ENCODE results near the gene NFASC.

The NFASC gene

DNA sequence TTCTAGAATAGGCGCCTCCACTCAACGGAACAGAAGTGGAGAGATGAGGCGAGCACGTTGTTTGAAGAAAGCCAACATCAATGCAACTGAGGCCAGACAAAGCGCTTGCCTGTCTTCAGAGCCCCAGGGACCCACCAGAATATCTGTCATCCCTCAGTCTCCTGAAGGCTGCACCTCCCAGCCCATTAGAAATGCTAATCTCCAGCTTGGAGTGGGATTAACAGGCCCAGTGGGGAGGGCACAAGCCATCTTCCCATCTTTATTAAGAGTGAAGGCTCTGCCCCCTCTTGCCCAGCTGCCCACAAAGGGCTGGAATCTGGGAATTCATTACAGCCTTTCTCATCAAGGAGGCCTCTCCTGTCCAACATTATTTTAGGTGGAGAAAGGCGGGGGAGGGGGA is 155.5 kb downstream of the NFASC start:
- no peak overlapping the region for H3K27ac ChIP-seq
- DNase-seq (ENCODE audit: low read depth, low spot score), result no peak

DNA sequence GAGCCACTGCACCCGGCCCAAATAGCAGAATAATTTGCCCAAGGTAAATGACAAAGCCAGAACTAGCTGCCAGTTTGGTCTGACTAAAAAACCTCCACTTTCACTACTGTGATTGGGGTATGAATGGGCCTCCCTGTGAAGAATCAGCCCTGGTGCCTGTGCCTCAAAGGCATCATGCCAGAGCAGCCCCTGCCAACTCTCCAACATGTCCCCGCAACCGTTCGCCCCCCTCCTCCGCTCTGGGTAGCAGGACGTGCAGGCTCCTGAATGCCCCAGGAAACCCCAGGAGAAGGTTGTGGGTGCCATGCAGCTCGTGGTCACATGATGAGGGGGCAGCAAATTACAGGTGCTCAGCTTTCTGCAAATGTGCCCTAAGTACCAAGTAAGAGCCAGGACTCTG is 157.7 kb downstream of the NFASC start:
- H3K27ac ChIP-seq, result no peak overlapping the region
- DNase-seq (ENCODE audit: low read depth, low spot score), result no peak

DNA sequence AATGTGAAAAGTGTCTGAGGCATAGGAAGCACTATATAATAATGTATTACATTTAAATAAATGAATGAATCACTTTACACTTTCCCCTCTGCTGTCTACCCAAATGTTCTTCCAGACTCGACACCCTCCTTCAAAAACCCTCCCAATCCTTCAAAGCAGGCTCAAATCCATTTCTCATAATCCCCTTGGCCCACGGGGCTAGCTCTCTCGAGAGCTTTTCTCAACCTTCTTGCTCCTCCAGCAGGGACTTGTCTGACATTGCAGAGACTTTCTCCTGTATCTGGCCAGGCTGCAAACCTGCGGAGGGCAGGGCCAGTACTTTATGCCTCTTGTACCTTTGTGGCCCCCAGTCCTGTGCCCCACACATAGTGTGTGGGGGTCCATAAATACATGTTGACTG is 158.3 kb downstream of the NFASC start:
- H3K27ac ChIP-seq, result no peak overlapping the region
- DNase-seq (ENCODE audit: low read depth, low spot score), result no peak

DNA sequence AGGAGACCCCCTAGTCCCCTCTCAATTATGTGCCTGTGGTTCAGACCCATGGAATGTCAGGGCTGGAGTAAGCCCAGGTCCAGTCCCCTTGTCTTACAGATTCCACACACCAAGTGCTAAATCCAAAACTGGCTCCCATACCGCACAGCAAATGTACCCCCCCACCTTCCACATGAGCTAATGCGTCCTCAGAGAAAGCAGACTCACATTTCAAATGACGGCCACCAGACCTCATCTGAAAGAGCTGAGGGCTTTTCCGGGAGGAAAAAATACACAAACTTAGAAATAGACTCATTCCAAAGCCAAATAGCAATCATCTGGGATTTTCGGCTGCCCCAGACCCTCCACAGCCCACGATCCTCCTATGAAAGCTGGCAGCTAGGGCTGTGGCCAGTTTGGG is 159.6 kb downstream of the NFASC start:
- no peak for DNase-seq (ENCODE audit: low read depth, low spot score)
- H3K27ac ChIP-seq, result no peak overlapping the region

DNA sequence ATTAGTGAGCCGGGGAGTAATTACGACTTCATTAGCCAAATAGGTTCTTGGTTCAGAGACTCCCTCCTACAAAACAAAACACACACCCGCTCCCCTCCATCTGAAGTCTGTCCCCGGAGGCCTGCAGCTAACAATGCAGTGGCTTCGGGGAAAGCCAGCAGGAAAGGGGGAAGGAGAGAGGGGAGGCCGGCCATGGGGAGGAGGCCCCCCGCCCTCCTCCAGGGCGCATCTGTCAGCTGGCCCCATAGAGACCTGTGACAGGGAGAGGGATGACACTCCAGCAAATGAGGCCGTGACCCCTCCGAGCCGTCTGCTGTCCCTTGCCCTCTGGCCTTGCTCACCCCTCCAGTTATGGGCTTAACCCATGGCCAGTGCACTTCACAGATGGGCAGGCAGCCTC is 160.2 kb downstream of the NFASC start:
- no peak for DNase-seq (ENCODE audit: low read depth, low spot score)
- H3K27ac ChIP-seq, result no peak overlapping the region

DNA sequence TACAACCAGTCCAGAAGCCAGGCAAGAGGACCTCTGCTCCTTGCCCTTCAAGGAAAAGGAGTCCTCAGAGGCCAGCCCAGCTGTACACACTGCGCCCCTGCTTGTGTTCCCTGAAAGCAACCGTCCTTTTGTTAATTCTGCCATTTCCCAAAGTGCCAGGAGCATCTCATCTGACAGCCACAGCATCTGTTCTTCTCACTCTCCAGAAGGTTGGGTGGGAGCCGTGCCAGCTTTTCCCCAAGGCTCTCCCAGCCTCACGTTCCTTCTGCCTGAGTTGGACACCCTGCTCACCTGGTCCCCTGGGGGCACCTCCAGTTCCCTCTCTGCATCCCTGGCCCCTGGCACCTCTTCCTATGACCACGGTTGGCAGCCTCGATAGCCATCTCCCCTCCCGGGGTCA is 161.8 kb downstream of the NFASC start:
- H3K27ac ChIP-seq, result no peak overlapping the region
- DNase-seq (ENCODE audit: low read depth, low spot score), result no peak

DNA sequence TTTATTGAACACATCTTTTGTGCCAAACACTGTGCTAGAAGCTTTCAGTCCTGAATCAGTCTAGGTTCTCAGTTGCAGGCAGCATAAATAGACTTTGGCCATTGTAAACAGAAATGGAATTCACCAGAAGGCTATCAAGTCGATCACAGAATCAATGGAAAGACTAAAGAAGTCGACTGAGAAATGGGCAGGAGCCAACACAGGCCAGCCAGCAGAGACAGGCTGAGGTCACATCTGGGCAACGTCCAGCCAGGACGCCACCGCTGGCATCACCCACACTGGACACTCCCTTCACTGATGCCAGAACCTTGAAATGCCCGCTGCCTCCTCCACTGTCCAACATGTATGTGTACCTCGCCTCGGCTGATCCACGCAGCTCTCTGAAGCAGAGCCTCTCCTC is 166.9 kb downstream of the NFASC start:
- DNase-seq (ENCODE audit: low read depth, low spot score), result no peak

DNA sequence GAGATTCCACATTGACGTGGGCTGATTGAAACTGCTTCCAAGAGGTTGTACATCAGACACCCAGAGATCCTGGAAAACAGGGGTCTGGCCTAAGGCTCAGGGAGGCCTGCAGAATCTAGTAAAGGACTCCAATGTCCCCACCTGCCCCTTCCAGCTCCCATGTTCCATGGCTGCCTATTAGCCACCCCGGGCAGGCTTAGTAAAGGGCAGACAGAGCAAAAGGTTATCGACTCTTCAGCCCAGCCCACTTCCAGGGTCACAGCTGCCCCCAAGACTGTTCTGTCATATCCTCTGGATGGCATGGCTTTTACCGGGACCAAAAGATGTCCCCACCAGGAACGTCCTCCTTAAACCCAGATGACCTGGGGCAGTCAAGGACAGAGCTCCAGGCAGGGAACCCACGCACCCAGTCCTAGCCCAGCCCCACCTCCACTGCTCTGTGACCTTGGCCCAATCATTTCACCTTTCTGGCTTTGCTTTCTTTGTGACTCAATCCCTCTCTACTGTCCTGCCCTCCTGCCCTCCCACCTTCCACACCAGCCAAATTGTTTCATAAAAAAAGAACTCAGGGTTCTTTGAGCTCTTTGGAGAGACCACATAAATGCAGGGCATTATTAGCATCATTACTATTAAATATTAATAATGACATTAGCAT is 167.6 kb downstream of the NFASC start:
- no peak overlapping the region for H3K27ac ChIP-seq
- DNase-seq (ENCODE audit: low read depth, low spot score), result no peak

More for the DNA sequence above, 166.9 kb downstream of the NFASC start:
- no peak overlapping the region for H3K27ac ChIP-seq

DNA sequence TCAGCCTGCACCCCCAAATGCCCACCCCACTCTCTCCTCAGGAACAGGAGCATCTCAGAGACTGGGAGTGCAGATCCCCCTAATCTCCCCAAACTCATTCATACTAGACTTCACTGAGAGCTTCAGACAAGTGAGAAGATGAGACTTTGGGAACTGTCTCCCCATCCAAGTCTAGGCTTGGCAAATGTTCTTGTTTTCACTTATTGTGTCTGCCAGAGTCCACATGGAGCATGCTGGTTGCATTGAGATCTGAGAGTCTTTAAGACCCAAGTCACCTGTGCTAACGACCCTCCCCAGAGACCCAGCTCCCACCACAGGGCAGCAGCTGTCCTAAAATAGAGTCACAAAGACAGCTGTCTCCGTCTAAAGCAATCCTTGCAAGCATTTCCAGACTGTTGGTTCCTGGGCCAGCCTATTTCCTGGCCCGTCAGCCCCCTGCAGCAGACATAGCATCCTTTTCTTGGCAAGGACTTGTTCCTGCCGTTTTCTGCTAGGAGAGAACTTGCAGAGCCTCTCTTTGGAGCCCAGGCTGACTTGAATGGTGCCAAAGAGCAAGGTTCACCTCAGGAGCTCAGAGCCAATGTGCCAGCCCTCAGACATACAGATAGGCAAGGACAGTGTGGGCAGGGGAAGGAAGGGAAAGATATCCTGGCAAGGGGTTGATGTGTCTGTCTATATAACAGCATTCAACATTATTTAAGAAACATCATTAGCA is 170.5 kb downstream of the NFASC start:
- no peak for DNase-seq (ENCODE audit: low read depth, low spot score)
- H3K27ac ChIP-seq, result no peak overlapping the region

DNA sequence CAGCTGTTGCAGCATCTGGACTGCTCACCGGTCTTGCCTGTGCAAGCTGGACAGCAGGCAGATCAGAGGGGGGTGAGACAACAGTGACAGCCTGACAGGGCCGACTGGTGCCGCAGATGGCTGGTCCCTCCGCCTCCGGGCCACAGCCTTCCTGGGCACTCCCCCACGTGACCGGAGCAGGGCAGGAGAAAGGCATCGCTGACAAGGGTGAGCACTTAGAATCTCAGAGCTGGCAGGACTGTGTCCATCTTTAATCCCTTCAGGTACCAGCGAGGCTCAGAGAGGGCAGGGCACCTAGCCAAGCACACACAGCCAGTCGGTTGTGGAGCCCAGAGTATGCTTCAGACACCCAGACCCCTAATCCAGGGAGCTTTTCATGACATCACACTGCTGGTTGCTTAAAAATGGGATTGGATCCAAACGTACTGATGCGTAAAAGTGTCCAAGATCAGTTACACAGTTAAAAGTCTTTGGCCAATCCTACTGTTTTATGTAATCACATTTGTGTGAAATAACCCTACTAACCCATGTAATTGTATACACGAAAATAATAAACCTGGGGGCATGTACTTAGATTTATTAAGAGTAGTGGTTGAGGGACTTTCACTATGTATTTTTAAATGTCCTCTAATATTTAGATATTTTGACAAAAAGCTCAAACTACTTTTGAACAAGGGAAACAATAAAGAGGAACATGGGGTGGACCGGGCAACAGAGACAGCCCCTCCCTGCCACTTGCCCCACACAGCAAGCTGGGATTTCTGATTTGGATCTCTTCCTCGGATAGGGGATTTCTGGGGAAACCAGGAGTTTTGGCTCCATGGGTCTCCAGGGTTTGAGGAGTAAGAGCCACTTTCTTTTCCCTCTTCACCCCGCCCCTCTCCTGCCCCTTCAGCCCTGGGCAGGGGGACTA is 171.6 kb downstream of the NFASC start:
- no peak for DNase-seq (ENCODE audit: low read depth, low spot score)
- no peak overlapping the region for H3K27ac ChIP-seq

DNA sequence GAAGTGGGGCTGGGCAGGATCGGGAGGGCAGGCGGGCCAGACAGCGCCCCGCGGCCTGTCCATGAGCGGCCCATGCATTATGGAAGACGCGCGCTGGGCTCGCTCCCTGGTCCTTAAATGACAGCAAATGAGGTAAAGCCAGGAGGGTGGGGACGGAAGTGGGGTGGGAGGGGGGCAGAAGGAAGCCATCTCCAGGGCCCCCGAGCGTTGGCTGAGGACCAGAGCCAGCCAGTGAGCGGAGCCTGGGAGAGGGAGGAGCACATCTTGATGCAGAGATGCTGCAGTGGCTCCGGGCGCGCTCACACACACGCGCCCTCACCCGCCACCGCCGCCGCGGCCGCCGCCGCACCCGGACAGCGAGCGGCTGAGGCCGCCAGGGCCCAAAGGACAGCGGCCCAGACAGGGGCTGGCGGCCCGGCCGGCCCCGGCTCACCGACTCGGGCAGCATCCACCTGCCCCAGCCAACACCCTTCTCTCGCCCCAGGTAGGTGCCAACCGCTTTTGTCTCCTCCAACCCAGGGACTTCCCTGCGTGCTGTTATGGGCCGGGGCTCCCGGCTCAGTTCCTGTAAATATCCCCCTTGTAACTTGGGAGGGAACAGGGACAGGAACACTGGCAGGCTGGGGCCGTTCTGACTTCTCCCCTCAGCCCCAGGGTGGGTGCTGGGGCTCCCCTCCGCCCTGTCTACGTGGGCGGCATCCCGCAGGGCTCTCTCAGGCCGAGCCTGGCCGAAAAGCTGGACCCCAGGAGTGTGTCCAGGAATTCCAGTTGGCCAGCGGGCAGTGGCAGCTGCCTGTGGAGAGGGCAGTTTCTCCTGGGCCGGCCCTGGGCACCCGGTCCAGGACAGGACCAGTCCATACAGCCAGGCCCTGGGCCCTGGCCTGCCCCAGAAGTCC is 172.5 kb downstream of the NFASC start, which contains the start of gene CNTN2:
Gene CNTN2 (plus strand): TSS at position 302 of the 896 bp plus-strand sequence. CDS start 9,974 bp downstream, outside the sequence.
- DNase-seq (ENCODE audit: low read depth, low spot score), result no peak
- H3K27ac ChIP-seq, result no peak within 1 kb of the TSS

DNA sequence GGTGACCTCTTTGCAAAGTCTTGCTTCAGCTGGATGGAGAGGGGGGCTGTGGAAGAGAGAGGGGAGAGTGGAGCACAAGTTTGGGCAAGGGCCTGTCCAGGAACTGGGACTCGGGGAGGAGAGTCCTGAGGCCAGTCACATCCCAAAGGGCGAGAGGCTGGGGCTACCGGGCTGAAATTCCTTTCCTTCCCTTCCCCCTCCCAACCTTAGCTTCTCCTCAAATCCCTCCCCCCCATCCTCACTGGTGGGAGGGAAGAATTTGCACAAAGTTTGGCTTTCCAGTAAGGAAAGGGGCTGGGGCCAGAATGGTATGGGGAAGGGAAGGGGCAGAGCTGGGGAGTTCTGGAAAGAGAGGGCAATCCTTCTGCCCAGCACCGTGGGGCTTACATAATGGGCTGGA is 173.2 kb downstream of the NFASC start:
- DNase-seq (ENCODE audit: low read depth, low spot score), result no peak
- H3K27ac ChIP-seq, result no peak overlapping the region

DNA sequence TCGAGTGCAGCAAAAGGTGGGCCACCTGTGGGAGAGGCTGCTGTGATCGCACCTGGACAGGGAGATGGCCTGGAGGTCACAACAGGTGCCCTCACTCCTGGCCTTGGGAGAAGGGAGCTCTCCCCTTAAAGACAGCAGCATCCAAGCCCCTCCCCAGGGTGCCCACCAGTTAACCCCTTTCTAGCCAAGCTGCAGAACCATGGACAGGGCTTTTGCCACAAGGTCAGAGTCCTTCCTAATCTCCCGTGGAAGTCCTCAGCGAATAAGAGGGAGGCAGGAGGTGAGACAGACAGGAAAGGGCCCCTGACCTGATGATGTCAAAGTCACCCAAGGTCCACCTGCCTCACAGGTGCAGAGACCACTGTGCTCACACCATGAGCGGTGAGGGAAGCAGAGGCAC is 174.1 kb downstream of the NFASC start:
- no peak overlapping the region for H3K27ac ChIP-seq
- DNase-seq (ENCODE audit: low read depth, low spot score), result no peak

DNA sequence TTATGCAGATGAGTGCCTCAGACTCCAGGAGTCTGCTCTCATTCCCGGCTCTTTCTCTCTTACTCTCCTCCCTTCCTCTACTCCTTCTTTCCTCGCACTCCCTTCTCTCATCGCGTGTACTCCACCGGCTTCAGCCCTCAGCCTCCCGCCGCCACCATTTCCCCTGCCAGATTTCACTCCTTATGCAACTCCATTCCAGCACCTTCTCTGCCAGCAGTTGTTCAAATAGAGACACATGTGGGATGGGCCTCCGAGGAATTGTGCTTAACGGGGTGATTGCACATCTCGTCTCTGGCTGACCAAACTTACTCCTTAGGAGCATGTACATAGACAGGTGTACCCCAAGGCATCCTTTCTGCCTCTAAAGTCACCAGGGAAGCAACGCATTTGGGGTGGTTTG is 174.5 kb downstream of the NFASC start:
- no peak overlapping the region for H3K27ac ChIP-seq
- DNase-seq (ENCODE audit: low read depth, low spot score), result no peak

DNA sequence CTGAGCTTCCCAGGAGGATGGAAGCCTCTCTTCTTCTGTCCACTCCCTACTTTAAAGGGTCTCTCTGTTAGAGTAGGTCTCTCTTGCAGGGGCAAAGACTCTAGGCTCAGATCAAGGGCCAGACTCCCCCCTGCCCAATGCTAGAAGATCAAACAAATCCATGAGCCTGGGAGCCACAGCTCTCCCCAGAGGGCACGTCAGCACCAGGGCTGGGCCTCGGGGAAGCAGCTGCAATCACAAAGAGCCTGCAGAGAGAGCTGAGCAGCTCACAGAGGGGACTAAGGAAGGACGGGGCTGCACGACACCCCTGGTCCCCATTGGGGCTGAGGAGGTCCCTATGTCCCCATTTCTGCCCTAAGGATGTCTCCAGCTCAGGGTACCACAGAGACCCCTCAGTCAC is 176.2 kb downstream of the NFASC start:
- DNase-seq (ENCODE audit: low read depth, low spot score), result no peak
- no peak overlapping the region for H3K27ac ChIP-seq

DNA sequence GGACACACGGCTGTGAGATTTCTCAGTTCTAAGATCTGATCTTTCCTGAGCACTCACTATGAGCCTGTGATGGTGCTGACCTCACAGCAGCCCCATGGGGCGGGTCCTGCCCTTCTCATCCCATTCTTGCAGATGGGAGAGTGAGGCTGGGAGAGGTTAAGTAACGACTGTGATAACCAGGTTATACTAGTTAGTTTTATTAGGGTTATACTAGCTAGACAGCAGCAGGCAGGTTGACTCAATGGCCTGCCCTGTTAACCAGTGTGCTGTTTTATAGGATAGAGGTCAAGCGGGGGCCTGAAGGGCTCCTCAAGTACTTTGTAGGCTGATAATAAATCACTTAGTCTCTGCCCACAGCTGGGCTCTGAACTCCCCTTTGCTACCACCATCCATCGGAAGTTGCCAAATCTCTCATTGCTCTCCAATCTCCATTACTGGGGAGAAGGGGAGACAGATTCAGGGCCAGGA is 177.1 kb downstream of the NFASC start:
- H3K27ac ChIP-seq, result no peak overlapping the region
- DNase-seq (ENCODE audit: low read depth, low spot score), result no peak

DNA sequence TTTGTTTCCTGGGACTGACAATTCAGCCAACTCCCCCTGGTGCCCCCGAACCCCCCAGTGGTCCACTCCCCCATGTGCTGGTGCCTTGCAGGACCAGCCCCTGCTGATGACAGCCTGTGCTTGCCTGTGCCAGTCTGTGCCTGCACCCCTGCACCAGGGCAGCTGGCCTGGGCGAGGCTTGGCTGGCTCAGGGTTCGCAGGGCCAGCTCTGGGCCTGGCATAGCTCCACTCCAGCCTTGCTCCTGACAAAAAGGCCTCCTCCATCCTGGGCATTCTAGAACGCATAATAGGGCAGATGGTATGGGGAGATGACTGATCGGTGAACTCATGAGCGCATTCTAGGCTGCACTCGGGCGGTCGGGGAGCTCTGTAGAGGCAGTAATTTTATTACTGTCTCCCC is 177.7 kb downstream of the NFASC start:
- H3K27ac ChIP-seq, result no peak overlapping the region
- no peak for DNase-seq (ENCODE audit: low read depth, low spot score)

DNA sequence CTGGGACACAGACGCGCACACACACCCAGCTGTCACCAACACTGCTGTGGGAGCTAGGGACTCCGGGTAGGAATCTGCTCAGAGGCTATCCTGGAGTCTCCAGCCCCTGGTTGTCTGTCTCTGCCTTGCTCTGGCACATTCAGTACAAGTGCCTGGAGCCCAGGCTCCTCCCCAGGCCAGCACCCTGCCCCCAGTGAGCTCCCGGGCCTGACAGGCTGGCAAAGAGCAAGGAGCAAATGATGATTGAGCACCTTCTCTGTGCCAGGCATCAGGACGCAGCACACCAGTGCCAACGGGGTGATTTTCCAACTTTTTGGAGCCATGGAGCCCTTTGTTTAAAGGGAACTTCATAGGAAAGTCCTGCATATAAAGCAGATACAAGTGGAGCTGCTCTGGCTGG is 178.8 kb downstream of the NFASC start:
- no peak for DNase-seq (ENCODE audit: low read depth, low spot score)
- no peak overlapping the region for H3K27ac ChIP-seq

DNA sequence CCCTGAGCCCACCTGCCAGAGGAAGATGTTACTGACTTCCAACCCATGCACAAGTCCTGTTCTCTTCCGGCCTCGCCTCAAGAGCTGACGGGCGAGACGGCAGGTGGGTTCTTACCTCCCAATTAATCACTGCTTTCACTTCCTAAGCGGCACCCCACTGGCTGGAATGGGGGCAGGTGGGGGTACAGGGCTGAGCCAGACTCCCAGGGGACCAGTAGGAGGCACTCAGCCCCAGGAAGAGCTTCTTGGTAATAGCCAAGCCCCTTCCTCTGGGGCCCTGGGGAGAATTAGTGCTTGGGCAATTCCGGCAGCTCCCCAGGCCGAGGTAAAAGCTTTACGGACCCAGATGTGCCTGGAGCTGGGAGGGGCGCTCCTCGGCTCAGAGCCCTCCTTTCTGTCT is 182.0 kb downstream of the NFASC start:
- no peak for DNase-seq (ENCODE audit: low read depth, low spot score)
- H3K27ac ChIP-seq, result no peak overlapping the region

DNA sequence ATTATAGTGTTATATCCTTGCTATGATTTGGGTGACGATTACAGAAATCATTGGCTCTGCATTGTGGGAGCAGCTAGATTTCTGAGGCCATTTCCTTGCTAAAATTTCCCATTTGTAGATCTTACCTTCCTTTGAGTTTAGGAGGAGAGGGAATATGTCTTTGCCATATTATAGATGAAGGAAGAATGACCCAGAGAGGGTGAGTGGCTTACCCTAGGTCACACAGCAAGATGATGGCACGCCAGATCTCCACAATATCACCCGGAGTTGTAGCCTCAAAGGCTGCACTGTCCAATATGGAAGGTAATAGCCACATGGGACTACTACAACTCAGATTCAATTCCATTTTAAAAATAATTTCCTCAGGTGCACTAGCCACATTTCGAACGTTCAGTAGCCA is 182.6 kb downstream of the NFASC start:
- DNase-seq (ENCODE audit: low read depth, low spot score), result no peak
- no peak overlapping the region for H3K27ac ChIP-seq
